ENCODE results near the gene NUP58.
"Not testable (repeated sequence)": the region's sequence is repeated elsewhere in the genome, so short reads cannot be mapped to it uniquely, and the experiment has no call there.

The NUP58 gene

DNA sequence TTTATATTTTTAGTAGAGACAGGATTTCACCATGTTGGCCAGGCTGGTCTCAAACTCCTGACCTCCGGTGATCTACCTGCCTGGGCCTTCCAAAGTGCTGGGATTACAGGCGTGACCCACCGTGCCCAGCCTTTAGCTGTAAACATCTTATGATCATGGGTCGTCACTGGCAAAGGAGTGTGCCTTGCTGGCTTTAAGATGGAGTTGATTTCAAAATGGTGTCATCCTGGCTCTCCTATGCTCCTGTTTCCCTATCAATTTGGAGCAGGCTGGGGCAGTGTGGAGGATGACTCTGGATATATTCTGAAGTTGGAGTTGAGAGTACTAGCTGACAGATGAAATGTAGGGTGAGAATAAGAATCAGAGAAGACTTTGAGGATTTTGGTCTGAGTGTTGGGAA is 51.9 kb downstream of the NUP58 start:
- Histone ChIP-seq H3K36me3 (ENCODE audit: insufficient read depth, low read length) (no peaks in the 10 kb centered on the region), H3K27me3 (ENCODE audit: insufficient read depth, low read length) (no peaks in the 10 kb centered on the region), H3K4me2 (ENCODE audit: low read length) (no peak overlapping the region), H3K27ac (ENCODE audit: low read depth, low read length, poor library complexity, severe bottlenecking) (no peak overlapping the region), H4K20me1 (ENCODE audit: insufficient read depth, low read length) (no peaks in the 10 kb centered on the region), H3K4me3 (ENCODE audit: low read depth, low read length, poor library complexity, severe bottlenecking) (no peak overlapping the region), H3F3A (ENCODE audit: insufficient read depth, low read length) (no peaks in the 10 kb centered on the region), H2AFZ (ENCODE audit: low read length) (no peak overlapping the region), H3K9me3 (ENCODE audit: low read length) (no peaks in the 10 kb centered on the region), H3K79me2 (ENCODE audit: insufficient read depth, low read length) (no peaks in the 10 kb centered on the region), H3K9ac (ENCODE audit: low read length) (no peak overlapping the region), H3K9me2 (ENCODE audit: low read depth, low read length) (no peaks in the 10 kb centered on the region), H3K4me1 (ENCODE audit: insufficient read depth, low read length, severe bottlenecking) (no peaks in the 10 kb centered on the region)
- TF ChIP-seq, protein P1, sequence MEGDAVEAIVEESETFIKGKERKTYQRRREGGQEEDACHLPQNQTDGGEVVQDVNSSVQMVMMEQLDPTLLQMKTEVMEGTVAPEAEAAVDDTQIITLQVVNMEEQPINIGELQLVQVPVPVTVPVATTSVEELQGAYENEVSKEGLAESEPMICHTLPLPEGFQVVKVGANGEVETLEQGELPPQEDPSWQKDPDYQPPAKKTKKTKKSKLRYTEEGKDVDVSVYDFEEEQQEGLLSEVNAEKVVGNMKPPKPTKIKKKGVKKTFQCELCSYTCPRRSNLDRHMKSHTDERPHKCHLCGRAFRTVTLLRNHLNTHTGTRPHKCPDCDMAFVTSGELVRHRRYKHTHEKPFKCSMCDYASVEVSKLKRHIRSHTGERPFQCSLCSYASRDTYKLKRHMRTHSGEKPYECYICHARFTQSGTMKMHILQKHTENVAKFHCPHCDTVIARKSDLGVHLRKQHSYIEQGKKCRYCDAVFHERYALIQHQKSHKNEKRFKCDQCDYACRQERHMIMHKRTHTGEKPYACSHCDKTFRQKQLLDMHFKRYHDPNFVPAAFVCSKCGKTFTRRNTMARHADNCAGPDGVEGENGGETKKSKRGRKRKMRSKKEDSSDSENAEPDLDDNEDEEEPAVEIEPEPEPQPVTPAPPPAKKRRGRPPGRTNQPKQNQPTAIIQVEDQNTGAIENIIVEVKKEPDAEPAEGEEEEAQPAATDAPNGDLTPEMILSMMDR (IDR thresholded peaks at IDR 0.05; ENCODE audit: low read length): no peak
- TF ChIP-seq EZH2 (IDR thresholded peaks at IDR 0.05; ENCODE audit: borderline replicate concordance, low read length): no peak

DNA sequence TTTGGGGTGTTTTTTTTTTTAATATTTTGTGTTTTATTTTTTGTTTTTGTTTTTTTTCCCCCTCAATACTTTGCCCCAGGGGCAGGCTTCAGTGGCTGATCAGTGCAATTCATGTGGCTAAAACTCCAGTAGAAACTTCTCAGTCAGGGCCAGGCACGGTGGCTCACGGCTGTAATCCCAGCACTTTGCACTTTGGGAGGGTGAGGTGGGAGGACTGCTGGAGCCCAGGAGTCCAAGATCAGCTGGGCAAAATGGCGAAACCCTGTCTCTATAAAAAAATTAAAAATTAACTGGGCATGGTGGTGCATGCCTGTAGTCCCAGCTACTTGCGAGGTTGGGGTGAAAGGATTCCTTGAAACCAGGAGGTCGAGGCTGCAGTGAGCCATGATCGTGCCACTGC is 53.0 kb downstream of the NUP58 start:
- no peaks in the 10 kb centered on the region for H3K27me3 ChIP-seq (ENCODE audit: insufficient read depth, low read length)
- TF ChIP-seq, protein P1 (IDR thresholded peaks at IDR 0.05; ENCODE audit: low read length): no peak
- TF ChIP-seq EZH2 (IDR thresholded peaks at IDR 0.05; ENCODE audit: borderline replicate concordance, low read length): no peak

DNA sequence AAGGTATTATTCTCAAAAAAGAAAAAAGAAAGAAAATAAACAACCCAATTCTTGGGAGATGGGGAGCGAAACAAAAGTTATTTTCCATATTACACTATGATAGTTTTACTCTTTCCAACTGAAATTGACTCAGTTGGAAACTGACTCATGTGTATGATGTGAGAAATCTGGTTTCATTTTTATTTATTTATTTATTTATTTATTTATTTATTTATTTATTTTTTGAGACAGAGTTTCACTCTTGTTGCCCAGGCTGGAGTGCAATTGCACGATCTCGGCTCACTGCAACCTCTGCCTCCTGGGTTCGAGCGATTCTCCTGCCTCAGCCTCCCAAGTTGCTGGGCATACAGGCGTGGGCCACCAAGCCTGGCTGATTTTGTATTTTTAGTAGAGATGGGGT is 59.0 kb downstream of the NUP58 start:
- not testable (repeated sequence) for H2AFZ ChIP-seq (ENCODE audit: low read length); H3K36me3 ChIP-seq (ENCODE audit: insufficient read depth, low read length); H3K79me2 ChIP-seq (ENCODE audit: insufficient read depth, low read length); H3F3A ChIP-seq (ENCODE audit: insufficient read depth, low read length); H3K27me3 ChIP-seq (ENCODE audit: insufficient read depth, low read length); H3K4me3 ChIP-seq (ENCODE audit: low read depth, low read length, poor library complexity, severe bottlenecking); H4K20me1 ChIP-seq (ENCODE audit: insufficient read depth, low read length); H3K9me3 ChIP-seq (ENCODE audit: low read length); H3K4me2 ChIP-seq (ENCODE audit: low read length); H3K9ac ChIP-seq (ENCODE audit: low read length); H3K4me1 ChIP-seq (ENCODE audit: insufficient read depth, low read length, severe bottlenecking); H3K9me2 ChIP-seq (ENCODE audit: low read depth, low read length); H3K27ac ChIP-seq (ENCODE audit: low read depth, low read length, poor library complexity, severe bottlenecking)

More for the DNA sequence above, 53.0 kb downstream of the NUP58 start:
- H3F3A ChIP-seq (ENCODE audit: insufficient read depth, low read length): no peaks in the 10 kb centered on the region
- no peak overlapping the region for H2AFZ ChIP-seq (ENCODE audit: low read length)
- H3K9me2 ChIP-seq (ENCODE audit: low read depth, low read length): no peaks in the 10 kb centered on the region
- H3K4me1 ChIP-seq (ENCODE audit: insufficient read depth, low read length, severe bottlenecking): no peaks in the 10 kb centered on the region
- H3K36me3 ChIP-seq (ENCODE audit: insufficient read depth, low read length): no peaks in the 10 kb centered on the region; the same call in 1 of the 2 replicates
- no peaks in the 10 kb centered on the region for H4K20me1 ChIP-seq (ENCODE audit: insufficient read depth, low read length)
- H3K79me2 ChIP-seq (ENCODE audit: insufficient read depth, low read length): no peaks in the 10 kb centered on the region
- H3K4me3 ChIP-seq (ENCODE audit: low read depth, low read length, poor library complexity, severe bottlenecking): no peak overlapping the region
- no peak overlapping the region for H3K4me2 ChIP-seq (ENCODE audit: low read length)
- no peak overlapping the region for H3K27ac ChIP-seq (ENCODE audit: low read depth, low read length, poor library complexity, severe bottlenecking)
- H3K9me3 ChIP-seq (ENCODE audit: low read length): no peaks in the 10 kb centered on the region
- H3K9ac ChIP-seq (ENCODE audit: low read length): no peak overlapping the region

DNA sequence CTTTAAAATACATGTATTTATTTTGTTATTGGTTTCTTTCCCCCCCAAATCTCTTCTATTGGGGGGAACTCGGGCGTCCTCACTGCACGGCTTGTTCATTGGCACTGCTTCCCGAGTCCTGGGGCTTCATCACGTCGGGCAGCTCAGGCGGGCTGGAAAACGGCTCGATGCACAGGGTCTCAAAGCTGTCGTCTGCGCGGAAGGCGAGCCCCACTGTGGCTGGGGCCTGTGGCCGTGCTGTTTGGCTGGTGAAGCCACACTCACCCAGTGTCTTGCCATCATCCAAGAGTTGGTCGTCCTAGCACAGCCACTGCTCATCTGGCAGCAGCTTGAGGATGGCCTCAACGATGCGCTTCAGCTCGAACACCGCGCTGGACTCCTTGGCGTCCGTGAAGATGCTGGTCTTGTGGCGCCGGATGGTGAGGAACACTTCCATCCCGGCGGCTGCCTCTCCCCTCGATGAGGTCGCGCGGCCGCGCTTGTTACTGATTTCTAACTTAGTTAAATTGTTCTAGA is 64.4 kb downstream of the NUP58 start:
- H3K4me2 ChIP-seq (ENCODE audit: low read length): no peak overlapping the region
- H3K9me3 ChIP-seq (ENCODE audit: low read length): no peaks in the 10 kb centered on the region
- H3K9ac ChIP-seq (ENCODE audit: low read length): no peak overlapping the region
- H3F3A ChIP-seq (ENCODE audit: insufficient read depth, low read length): no peaks in the 10 kb centered on the region
- H2AFZ ChIP-seq (ENCODE audit: low read length): no peak overlapping the region
- no peaks in the 10 kb centered on the region for H4K20me1 ChIP-seq (ENCODE audit: insufficient read depth, low read length)
- H3K4me1 ChIP-seq (ENCODE audit: insufficient read depth, low read length, severe bottlenecking): no peaks in the 10 kb centered on the region
- H3K4me3 ChIP-seq (ENCODE audit: low read depth, low read length, poor library complexity, severe bottlenecking): no peak overlapping the region
- H3K79me2 ChIP-seq (ENCODE audit: insufficient read depth, low read length): no peaks in the 10 kb centered on the region
- H3K36me3 ChIP-seq (ENCODE audit: insufficient read depth, low read length): no peaks in the 10 kb centered on the region
- TF ChIP-seq, protein P1 (IDR thresholded peaks at IDR 0.05; ENCODE audit: low read length): no peak
- TF ChIP-seq EZH2 (IDR thresholded peaks at IDR 0.05; ENCODE audit: borderline replicate concordance, low read length): no peak
- H3K27ac ChIP-seq (ENCODE audit: low read depth, low read length, poor library complexity, severe bottlenecking): no peak overlapping the region
- H3K27me3 ChIP-seq (ENCODE audit: insufficient read depth, low read length): no peaks in the 10 kb centered on the region
- H3K9me2 ChIP-seq (ENCODE audit: low read depth, low read length): no peaks in the 10 kb centered on the region

Data from OCI-LY1 (cell line).